Right ventricle myocardium inferior (tissue), 1 donor: ENCODE data around the gene EBLN1. TPM values are rescaled to one million over a fixed set of nuclear protein-coding genes. Genes with fewer than 3 reads are reported as not detected.

Experiments used
- ATAC-seq: fragments of 200-7000 bp; cut with Tn5 transposase; one replicate; pipeline ENCODE4 v1.9.1; 2020; ENCODE audit warnings: mild to moderate bottlenecking, moderate library complexity
- DNase-seq: peaks from one replicate; pipeline ENCODE4 v3.0.0; 2021; ENCODE audit errors: missing footprints
- intact Hi-C: fragments of 100-400 bp; cut with DNase I; formaldehyde crosslinking; loops from one replicate; pipeline ENCODE4 v1.11.0; 2022
- long read RNA-seq: library from polyadenylated mRNA; unstranded; transcript quantifications from one replicate; pipeline ENCODE4 v2.0.0, GENCODE V29; 2021
- total RNA-seq: library from RNA; stranded (reverse); fragmentation: NEBNext Ultra II Directional; extraction: Animal tissue kit (Norgen Biotek cat#: 25700); gene quantifications from one replicate; pipeline ENCODE4 v1.2.1, GENCODE V29; 2021
- donor health status: DM: no; HTN: yes; CAD: no; lungs with severe emphysema.

EBLN1 gene
- total RNA-seq: not detected
- long read RNA-seq: 0 reads

GRCh38 chr10:22217842-22218241 lies at the start of gene EBLN1:
TSS of gene EBLN1 (minus strand) at chr10:22218015. CDS start at chr10:22209983, 8,032 bp downstream.
- ATAC-seq: no peak
- intact Hi-C loops: no loop called here
- no peak for DNase-seq

GRCh38 chr10:22265839-22266537 lies 48.2 kb upstream of the EBLN1 start:
- ATAC-seq: no peak
- DNase-seq: no peak
- intact Hi-C loops: no loop called here

DNA sequence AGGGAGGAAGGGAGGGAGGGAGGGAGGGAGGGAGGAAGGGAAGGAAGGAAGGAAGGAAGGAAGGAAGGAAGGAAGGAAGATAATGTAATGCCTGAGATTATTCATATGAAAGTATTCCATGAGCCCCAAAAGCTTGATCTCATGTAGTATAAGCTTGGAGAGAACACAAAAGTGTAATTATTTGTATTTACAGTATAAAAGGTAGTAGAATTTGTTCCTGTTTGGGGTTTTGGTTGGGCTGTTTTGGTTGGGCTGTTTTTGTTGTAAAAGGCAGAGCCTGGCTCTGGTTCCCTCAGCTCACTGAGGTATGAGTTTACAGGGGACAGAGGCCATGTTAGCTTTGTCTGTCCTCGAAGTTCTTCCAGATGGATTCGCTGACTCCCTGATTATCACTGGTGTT lies 45.3 kb upstream of the EBLN1 start:
- intact Hi-C loops: no loop called here
- DNase-seq: no peak
- no peak for ATAC-seq

- intact Hi-C loops: loop anchor here (10.0 kb wide), 1 partner anchor 296 kb away; no protein-coding TSS in a partner anchor
- DNase-seq (no peak), ATAC-seq (no peak)
These were observed 41.5 kb upstream of the EBLN1 start for GRCh38 chr10:22259280-22259679.

GRCh38 chr10:22258471-22258870 lies 40.7 kb upstream of the EBLN1 start:
- ATAC-seq: no peak
- no peak for DNase-seq
- intact Hi-C loops: loop anchor here (10.0 kb wide), 1 partner anchor 296 kb away; no protein-coding TSS in a partner anchor

DNA sequence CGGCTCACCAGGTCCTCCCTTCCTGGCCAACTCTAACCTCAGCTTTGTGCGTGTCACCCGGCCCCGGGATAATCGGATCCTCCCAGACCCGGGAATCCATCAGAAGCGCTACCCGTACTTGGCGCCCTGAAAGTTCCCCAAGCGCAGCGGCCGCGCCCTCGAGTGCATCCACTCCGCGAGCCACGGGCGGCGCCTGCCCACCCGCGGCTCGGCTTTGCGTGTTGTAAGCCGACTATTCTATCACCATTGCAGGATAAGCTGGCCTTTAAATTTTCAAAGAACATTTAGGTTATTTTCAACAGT lies 35.7 kb upstream of the EBLN1 start:
- ATAC-seq: peak; percentile 30
- peak; percentile 82 for DNase-seq
- intact Hi-C loops: loop anchor here (2.0 to 10.0 kb wide), 4 partner anchors 67 to 301 kb away; partner anchors contain the start of genes BMI1 and DNAJC1

DNA sequence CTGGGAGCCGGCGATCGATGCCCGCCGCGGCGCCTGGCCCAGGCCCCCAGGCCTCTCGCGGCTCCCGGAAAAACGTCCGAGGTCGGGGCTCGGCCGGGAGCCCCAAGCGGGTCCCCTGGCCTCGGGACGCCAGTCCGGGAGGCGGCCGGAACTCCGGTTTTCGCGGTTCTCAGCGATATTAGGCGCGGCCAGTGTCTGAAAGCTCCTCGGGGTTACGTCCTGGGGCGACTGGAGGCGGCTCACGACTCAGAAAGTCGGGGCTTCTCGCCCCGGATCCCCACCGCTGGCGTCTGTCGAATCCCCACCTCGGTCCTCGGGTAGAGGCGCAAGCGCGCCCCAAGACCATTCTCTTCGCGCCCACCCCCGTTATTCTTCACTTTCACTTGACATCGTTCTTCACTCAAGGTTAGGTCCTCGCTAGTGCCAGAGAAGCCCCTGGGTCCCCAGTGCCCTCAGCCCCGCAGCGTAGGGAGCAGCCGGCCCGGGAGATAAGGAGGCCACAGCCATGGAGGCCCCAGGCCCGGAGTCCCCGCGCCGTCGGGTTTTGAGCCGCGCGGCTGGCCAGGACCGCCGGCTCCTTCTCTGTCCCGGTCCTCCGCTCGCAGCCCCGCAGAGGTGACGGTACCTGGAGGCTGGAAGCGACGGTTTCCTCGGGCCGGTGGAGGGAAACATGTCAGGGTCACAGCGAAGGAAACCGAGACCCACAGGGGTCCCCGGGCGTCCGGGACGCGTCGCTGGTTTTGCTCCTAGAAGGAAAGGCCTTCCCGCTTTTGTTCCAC lies 35.2 kb upstream of the EBLN1 start:
- intact Hi-C loops: loop anchor here (1.0 to 10.0 kb wide), 5 partner anchors 24 to 302 kb away; partner anchors contain the start of genes BMI1 and DNAJC1
- DNase-seq (peak; percentile 82), ATAC-seq (peak; percentile 68)

DNA sequence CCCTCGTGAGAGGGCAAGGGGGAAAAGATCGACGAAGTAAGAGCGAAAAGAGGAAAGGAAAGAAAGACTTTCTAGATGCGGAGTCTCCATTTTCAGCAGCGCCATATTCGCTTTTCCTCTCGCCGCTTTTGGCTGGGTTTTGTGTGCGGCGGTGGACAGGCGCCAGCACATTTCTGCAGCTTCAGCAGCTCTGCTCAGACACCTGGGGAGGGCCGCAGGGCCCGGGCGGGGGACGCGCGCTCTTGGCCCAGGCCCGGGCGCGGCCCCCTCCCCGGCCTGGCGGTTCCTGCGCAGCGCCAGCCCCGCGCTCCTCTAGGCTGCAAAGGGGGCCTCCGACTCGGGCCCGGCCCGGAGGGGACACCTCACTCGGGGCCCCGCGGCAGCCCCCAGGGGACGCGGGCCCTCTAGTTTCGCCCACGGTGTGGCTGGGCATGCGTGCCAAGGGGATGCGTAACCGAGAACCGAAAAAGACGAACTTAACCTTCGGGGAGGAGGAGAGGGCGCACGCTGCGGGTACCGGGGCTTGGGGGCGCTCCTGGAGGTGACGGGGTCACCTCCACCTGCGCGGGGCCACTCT lies 34.5 kb upstream of the EBLN1 start:
- peak; percentile 79 for DNase-seq
- peak; percentile 86 for ATAC-seq
- intact Hi-C loops: loop anchor here (1.0 to 10.0 kb wide), 5 partner anchors 23 to 302 kb away; partner anchors contain the start of genes BMI1 and DNAJC1

DNA sequence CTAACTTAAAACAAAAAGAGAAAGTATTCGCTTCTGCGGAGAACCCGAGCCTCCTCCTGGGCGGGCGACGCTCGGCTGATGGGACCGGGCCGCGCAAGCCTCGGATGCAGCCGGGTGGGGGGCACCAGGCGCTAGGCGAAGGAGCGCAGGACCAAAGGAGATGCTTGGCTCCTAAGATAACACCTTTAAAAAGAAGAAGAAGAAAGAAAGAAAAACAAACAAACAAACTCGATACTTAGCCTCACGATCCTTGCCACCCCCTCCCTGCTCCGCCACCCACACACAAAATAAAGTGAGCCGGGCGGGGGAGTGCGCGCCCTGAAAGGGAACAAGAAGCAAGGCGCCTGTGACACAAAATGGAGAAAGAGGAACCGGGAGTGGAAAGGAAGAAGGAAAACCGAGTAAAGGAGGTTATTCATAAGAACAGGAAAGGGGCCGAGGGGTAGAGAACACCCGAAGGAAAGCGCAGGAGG lies 34.0 kb upstream of the EBLN1 start:
- ATAC-seq: peak; percentile 71
- peak; percentile 88 for DNase-seq
- intact Hi-C loops: loop anchor here (1.0 to 10.0 kb wide), 5 partner anchors 22 to 303 kb away; partner anchors contain the start of genes BMI1 and DNAJC1

DNA sequence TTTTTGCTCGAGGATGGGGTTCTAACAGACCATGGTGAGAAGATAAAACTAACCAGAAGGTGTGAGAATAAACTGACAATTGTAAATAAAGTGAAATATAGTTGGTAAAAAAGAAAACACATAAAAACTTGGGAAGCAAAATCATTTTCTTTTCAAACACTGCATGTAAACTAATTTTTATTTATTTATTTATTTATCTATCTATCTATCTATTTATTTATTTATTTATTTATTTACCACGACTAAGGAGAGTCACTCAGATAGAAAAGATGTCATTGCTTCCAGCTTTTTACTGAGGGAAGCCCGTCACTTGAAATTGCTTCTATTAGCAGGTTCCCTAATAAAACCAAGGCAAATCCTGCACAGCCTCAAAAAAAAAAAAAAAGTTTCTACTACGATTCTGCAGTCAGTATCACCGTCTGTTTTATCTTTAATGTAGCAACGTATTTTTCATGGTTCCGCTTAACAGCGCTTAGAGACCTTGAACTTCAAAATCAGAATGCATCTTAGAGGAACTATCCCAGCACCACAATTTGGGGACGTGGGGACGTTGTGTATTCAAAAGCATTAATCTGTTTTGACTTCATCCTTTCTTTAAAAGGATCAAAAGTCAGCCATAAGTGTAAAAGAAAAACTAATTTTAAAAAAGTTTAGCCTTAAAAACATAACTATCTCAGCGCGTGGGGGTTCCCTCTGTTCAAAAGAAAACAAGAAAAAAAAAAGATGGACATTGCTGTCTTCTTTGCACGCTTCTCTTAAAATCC lies 33.3 kb upstream of the EBLN1 start:
- ATAC-seq (no peak), DNase-seq (no peak)
- intact Hi-C loops: loop anchor here (5.0 to 10.0 kb wide), 3 partner anchors 186 to 304 kb away; partner anchors contain the start of gene DNAJC1

GRCh38 chr10:22247636-22248035 lies 29.8 kb upstream of the EBLN1 start:
- intact Hi-C loops: no loop called here
- ATAC-seq (no peak), DNase-seq (no peak)

DNA sequence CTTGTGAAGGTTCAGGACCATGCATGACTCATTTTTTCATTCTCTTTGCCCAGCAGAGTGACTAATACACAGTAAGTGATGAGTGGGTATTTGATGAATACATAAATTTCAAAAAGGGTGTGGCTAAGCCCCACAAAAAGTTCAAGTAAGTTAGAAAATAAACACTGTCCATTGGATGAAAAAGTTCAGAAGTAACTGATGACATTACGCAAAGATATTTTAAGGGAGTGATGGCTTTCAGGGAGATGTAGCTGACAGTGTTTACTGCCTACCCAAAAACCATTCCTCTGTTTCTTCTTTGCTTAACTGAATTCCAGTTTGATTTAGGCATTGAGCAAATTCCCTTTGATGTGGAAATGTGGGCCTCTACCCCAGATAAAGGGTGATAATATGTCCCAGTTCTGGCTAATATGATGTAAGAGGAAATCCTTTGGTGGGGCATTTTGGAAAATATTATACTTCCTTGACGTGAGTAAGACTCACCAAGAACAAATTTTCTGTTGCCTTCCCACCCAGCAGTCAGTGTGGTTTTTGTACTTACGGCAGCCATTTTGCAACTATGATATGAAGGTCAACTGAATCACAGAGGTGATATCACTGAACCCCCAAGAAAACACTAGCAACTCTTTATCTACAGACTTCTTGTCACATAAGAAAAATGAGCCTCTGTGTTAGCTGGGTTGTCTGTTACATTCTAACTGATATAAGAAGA lies 29.0 kb upstream of the EBLN1 start:
- DNase-seq (no peak), ATAC-seq (no peak)
- intact Hi-C loops: no loop called here

DNA sequence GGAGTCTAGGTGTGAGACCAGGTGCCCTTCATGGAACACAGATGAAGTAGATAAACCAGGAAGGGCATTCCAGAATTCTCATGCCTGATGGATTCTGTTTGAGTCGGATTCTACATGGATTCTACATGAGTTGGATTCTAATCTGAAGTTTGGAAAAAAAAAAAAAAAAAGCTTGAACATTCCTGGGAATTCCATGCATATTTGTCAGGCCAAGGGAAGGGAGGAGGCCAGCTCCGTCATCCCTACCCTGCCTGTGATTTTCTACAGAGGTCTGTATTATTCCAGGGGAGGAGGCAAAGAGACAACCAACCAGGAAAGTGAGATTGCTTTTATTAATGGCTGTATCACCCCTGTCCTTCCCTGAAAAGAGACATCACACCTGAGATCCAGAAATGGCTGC lies 27.8 kb upstream of the EBLN1 start:
- intact Hi-C loops: no loop called here
- no peak for DNase-seq
- no peak for ATAC-seq

- intact Hi-C loops: no loop called here
These were observed 27.0 kb upstream of the EBLN1 start for GRCh38 chr10:22244855-22245254.

GRCh38 chr10:22244001-22244400 lies 26.2 kb upstream of the EBLN1 start:
- intact Hi-C loops: no loop called here
- ATAC-seq (peak; percentile 31), DNase-seq (no peak)

More at GRCh38 chr10:22244855-22245254, 27.0 kb upstream of the EBLN1 start:
- no peak for ATAC-seq
- no peak for DNase-seq

DNA sequence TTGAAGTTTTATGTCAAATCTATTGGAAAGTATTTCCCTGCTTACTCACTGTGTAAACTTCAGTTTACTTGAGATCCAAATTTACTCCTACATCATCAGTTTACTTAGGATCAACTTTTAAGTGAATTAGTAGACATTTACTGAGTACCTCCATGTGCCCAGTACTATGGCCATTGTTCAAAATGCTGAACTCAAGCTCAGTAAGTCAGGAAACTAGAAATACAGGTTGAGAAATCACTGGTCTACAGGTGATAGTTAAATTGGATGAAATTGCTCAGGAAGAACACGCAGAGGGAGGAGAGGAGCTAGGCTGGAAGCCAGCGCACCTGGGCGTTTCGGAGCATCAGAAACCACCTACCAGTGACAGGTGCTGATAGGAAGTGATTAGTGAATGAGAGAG lies 25.5 kb upstream of the EBLN1 start:
- ATAC-seq: no peak
- DNase-seq: no peak
- intact Hi-C loops: no loop called here

DNA sequence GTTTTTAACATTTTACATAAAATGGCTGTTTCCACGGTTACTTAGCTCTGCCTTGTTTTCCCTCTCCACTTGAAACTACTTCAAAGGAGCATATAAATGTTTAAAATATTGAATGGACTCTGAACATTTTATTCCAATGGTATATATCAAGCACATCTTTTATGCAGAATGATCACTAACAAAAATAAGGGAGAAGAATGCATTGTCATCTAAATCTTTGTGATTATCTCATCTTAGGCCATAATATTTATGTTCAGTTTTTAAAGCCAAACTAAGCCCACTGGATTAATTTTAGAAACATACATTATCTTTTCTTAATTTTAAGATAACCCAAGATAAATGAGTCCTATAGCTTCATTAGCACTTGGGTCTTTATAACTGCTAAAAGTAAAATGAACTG lies 13.4 kb upstream of the EBLN1 start:
- DNase-seq: no peak
- intact Hi-C loops: no loop called here
- no peak for ATAC-seq
